GM12873 (cell line): Measurements from ENCODE around the gene PAPOLA.

Source experiments
- TF ChIP-seq, protein P1 (sequence below): IDR thresholded peaks from 2 replicates; pipeline ENCODE4 v1.5.1; 2012; ENCODE audit warnings: low read depth, mild to moderate bottlenecking, moderate library complexity, low read length, control low read depth; ENCODE audit not compliant: insufficient read depth; ENCODE audit errors: missing control alignments

Gene PAPOLA

DNA sequence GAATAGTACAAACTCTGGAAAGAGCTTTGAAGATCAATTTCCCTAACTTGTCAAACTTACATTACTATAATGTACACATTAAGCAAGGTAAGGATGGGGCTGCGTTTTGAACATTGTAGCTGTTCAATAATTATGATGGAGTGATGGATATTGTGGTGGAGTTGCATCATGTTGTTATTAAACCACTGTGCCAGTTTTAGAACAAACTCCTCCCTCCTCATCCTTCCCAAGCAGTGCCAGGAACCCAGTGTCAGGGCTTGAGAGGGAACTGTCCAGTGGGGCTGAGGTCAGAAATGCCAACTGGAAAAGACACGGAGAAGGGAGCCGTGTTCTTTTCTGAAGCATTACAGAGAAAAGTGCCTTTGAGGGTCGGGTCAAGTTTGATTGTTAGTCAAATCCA lies 31.9 kb upstream of the PAPOLA start:
- TF ChIP-seq, protein P1, sequence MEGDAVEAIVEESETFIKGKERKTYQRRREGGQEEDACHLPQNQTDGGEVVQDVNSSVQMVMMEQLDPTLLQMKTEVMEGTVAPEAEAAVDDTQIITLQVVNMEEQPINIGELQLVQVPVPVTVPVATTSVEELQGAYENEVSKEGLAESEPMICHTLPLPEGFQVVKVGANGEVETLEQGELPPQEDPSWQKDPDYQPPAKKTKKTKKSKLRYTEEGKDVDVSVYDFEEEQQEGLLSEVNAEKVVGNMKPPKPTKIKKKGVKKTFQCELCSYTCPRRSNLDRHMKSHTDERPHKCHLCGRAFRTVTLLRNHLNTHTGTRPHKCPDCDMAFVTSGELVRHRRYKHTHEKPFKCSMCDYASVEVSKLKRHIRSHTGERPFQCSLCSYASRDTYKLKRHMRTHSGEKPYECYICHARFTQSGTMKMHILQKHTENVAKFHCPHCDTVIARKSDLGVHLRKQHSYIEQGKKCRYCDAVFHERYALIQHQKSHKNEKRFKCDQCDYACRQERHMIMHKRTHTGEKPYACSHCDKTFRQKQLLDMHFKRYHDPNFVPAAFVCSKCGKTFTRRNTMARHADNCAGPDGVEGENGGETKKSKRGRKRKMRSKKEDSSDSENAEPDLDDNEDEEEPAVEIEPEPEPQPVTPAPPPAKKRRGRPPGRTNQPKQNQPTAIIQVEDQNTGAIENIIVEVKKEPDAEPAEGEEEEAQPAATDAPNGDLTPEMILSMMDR: no peak

DNA sequence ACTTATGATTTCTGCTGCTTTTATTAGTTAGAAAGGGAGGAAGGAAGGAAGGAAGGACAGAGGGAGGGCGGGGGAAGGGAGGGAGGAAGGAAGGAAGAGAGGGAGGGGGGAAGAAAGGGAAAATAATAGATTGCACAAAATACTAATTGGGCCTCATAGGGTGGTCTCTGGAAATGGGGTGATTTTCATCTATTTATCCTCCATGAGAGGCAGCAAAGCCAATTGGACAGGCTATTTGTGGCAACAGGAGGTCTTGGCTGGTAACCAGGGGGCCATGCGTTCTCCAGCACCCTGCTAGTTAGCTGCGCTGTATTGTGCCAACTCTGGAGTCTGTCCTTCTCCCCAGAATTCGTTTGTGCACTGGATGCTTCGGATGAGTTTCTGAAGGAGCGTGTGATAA lies 24.1 kb upstream of the PAPOLA start:
- TF ChIP-seq, protein P1: no peak

DNA sequence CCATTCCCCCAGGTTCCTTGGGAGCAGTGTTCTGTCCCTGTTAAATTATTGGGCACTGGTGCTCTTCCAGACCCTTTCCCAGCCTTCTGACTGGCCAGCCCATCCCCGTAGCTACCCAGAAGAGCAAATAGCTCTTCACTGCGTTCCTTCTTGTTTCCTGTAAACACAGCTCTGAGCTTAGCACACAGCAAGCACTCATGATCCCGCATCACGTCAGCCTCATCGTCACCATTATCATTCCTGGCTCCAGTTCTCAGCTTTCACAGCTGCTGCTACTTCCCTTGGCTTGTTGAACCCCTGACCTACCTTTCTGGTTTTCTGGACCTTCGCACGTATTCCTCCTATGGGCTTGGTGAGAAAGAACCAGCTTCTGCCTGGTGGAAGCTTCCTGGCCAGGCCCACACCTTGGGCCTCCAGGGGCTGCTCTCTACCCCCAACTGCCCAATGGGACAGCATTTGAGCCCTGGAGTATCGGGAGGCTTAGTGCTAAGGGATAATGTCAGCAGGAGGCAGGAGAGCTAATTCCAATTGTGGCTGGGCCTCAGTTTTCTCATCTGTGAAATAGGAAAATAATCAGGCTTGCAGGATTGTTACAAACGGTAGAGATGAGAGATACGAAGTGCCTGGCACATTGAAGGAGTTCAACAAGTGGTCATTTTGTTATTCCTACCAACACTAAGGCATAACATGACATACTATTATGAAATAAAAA lies 22.6 kb upstream of the PAPOLA start:
- TF ChIP-seq, protein P1: no peak

DNA sequence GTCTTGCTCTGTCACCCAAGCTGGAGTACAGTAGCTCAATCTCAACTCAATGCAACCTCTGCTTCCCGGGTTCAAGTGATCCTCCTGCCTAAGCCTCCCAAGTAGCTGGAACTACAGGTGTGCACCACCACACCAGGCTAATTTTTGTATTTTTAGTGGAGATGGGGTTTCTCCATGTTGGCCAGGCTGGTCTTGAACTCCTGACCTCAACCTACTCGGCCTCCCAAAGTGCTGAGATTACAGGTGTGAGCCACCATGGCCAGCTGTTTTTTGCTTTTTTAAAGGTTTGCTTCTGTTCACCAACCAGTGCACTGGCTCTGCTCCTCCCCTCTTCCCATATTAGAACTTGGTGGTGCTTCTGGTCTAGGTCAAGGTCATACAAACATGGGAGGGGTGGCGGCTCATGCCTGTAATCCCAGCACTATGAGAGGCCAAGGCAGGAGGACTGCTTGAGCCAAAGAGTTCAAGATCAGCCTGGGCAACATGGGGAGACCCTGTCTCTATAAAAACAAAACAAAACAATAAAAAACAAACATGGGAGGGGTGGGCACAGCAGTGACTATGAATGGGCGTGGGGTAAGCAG lies 20.4 kb upstream of the PAPOLA start:
- TF ChIP-seq, protein P1: no peak

DNA sequence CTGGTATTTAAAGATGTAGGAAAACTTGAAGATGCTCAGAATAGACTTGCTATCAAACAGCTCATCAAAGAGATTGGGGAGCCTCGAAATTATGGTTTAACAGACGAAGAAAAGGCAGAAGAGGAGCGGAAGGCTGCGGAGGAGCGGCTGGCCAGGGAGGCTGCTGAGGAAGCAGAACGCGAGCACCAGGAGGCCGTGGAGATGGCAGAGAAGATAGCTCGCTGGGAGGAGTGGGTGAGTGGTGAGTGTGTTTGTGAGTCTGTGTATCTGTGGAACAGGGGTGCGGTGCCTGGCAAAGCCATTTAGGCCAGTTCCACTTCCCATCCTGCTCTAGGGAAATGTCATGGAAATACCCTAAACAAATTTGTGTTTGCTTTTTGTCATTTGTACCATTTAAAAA lies 19.2 kb upstream of the PAPOLA start:
- TF ChIP-seq, protein P1: no peak

DNA sequence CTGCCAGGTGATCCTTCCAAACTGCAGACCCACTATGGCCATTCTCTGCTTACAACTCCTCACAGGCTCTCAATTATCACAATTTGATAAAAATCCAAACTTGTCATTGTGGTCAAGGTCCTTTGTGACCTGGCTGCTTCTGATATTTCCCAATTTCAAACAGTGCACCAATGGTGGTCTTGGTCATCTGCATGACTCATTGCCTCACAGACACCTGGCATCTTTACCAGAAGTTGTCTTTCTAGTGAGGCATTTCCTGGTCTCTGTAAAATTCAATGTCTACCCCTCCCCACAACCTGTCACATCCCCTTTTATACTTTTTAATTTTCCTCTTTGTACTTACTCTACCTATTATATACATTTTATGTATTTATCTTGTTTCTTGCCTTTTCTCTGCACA lies 17.8 kb upstream of the PAPOLA start:
- TF ChIP-seq, protein P1: no peak

DNA sequence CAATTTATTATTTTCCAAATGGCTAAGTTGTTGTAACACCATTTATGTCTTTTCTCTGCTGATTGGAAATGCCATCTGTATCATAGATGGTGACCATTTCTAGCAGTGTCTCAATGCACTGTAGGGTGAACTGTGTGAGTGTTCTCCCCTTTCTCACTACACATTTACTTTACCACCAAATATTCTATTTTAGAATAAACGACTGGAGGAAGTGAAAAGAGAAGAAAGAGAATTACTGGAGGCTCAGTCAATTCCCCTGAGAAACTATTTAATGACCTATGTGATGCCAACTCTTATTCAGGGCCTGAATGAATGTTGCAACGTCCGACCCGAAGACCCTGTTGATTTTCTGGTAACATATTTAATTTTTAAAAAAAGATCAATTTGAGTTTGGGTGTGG lies 15.5 kb upstream of the PAPOLA start:
- TF ChIP-seq, protein P1: no peak
